EL (cell line): ENCODE measurements around the gene DPY19L1.
A peak's percentile ranks its signal among the peaks of the same experiment; 100 is the strongest.
"Not testable (repeated sequence)": the region's sequence is repeated elsewhere in the genome, so short reads cannot be mapped to it uniquely, and the experiment has no call there.

ENCODE experiments used
- DNase-seq: peaks from one replicate; pipeline ENCODE4 v3.0.0-alpha.2; 2016

The DPY19L1 gene

DNA sequence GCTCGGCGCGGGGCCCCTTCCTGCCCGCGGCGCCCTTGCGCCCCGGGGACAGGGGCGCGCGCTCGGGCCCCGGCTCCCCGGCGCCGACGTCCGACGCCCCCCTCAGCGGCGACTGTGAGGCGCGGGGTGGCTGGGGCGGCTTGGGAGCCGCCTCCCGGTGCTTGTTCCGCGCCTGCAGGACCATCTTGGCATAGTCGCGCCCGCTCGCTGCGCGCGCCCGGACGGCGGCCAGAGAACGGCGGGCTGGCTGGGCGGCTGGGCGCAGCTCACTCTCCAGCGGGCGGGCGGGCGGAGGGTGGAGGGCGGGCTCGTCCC is at the start of gene DPY19L1:
DPY19L1 (minus strand) TSS at position 275 of the 315 bp plus-strand sequence; CDS start at position 184, 91 bp downstream.
- no peak for DNase-seq

GRCh38 chr7:35079517-35079916 is 42.2 kb upstream of the DPY19L1 start:
- DNase-seq: not testable (repeated sequence)

DNA sequence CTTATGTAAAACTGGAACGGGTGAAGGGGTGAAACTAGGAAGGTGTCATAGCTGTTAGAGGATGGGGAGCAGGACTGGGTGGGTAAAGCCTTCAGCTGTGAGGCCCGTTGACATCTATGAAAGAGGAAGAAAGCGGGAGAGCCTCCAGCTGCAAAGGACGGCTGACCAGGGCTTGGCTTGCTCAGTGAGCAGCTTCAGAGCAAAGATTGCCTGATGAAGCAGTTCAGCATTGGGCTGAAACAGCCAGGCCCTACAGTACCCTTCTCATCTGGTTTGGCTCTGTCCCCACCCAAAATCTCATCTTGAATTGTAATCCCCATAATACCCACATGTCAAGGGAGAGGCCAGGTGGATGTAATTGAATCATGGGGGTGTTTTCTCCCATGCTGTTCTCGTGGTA is 36.7 kb upstream of the DPY19L1 start:
- DNase-seq: not testable (repeated sequence)

GRCh38 chr7:35072950-35073827 is 35.9 kb upstream of the DPY19L1 start:
- peak; percentile 64 for DNase-seq

DNA sequence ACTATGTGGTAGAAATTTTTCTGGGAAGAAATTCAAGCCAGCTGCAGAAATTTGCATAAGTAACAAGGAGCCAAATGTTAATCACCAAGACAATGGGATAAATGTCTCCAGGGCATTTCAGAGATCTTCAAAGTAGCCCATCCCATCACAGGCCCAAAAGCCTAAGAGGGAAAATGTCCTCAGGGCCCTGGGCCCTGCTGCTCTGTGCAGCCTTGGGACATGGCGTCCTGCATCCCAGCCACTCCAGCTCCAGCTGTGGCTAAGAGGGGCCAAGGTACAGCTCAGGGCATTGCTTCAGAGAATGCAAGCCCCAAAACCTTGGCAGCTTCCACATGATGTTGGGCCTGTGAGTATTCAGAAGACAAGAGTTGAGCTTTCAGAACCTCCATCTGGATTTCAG is 31.8 kb upstream of the DPY19L1 start:
- DNase-seq: not testable (repeated sequence)

DNA sequence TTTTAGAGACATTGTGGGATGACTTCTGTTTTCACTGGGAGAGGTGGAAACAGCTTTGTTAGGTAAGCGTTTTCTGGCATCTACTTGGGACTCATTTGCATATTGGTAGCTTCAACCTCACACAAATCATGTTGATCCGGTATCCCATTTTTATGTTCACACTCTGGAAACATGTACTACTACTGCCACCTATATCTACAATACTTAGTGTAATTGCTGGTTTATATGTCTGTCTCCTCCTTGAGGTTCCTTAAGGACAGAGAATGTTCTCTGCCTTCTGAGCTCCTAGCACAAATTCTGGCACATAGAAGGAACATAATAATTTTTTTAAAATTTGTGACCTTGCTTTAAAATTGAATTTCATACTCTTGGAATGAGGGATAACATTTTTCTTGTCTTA is 28.1 kb upstream of the DPY19L1 start:
- not testable (repeated sequence) for DNase-seq

DNA sequence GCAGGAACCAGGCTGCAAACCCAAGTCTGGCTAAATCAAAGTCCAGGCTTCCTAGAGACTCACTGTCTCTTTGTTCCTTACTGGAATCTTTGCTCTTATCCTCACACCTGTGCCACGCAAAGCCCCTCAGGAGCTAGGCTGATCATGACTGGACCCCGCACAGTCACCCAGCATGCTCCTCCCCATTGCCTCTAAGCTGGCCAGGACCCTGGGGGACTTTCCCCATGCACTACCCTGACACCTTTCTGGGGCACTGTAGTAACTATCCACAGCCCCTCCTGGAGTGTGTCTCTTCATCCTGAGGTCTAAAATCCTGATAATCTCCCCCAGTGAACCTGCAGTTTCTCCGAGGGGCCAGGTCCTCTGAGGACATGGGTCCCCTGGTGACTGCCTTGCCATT is 21.3 kb upstream of the DPY19L1 start:
- not testable (repeated sequence) for DNase-seq

DNA sequence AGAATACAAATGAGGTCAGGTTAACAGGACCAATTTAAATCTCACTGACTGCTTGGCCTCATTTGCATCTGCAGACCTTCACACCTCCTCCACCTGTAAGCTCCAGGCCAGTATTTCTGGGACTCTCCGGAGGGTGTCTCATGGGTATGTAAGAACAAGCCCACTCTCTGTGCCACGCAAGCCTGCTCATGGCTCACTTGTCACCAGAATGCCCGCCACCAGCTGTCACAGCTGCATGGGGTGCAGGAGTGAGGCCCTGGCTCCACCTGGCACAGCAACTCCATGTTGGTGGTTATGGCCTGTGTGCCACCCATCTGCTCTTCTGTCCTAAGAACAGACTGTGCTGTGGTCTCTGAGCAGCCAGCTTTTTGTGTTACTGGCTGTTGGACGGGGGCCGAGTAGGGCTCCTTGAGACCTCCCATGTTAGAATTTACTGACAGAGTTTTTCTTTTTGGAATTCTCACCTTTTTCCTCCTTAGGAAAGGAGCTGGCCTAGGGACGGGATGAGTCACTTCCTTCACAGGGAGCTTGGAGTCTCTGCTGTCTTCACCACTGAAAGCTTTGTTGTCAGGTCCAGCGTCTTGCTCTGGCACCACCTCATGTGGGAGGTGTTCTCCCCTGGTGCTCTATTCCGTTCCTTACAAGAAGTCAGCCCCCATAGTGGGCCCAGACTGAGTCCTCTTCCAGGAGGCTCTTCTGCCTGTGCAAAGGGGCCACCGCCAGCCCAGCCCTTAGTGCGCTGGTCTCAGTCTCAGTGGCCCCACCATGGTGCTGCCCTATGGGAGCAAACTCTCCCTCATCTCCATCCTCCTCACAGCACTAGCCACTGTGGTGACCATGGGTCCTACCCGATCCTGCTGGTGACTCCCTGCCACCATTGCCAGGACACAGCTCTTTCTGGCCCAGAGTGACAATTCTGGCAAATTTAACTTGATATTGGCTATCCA is 20.5 kb upstream of the DPY19L1 start:
- peak; percentile 13 for DNase-seq

DNA sequence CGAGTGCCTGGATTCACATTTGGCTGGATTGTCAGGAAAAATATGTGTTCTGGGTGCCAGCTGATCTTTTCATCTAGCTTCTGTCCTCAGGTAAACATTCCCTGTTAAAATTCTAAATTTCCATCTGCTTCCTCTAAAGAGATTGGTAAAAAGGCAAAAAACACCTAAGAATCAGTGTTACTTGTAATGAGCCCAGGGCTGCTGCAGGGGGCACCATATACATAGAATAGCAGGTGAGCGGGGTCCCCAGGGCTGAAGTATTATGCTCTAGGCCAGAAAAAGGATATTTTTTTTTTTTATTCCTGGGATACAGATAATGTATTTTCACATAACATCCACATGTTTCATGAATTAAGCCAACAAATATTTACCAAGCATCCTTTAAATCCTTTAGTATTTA is 18.4 kb upstream of the DPY19L1 start:
- not testable (repeated sequence) for DNase-seq

- peak; percentile 62 for DNase-seq
These were observed 16.3 kb upstream of the DPY19L1 start for GRCh38 chr7:35053488-35054175.

DNA sequence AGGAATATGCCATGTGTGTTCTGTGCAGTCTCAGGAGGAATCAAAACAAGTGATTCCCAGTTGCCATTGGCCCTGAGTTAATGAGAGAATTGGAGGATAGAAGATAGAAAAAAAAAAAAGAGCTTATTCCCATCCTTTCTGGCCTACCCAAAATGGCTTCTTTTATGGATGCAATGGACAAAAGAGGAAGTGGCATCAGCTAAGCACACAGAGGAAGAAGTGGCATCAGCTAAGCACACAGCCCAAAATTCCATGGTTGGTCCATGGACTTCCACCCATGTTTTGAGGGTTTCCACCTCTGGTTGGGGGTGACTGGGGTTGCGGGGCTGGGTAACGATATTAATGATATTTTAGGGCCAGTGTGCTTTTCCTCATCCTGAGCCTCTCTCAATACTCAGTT is 11.1 kb upstream of the DPY19L1 start:
- not testable (repeated sequence) for DNase-seq

GRCh38 chr7:35047912-35048305 is 10.6 kb upstream of the DPY19L1 start:
- not testable (repeated sequence) for DNase-seq

- DNase-seq: not testable (repeated sequence)
These were observed 10.1 kb upstream of the DPY19L1 start for GRCh38 chr7:35047263-35047911.

DNA sequence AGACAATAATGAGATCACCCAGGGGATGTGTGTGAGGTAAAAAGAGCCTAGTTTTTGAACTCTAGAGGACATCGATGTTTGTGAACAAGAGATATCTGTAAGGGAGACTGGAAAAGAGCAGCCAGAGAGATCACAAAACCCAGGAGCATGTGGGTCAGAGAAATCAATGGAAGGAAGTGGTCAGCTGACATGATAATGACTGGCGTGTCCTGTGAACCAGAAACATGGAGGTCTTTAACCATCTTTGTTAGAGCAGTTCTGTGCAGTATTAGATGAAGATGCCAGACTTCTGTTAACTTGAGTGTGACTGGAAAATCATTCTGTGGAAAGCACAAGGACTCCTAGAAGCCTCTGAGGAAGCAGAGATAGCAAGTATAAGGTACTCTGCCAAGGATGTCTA is 6.0 kb upstream of the DPY19L1 start:
- DNase-seq: not testable (repeated sequence)

DNA sequence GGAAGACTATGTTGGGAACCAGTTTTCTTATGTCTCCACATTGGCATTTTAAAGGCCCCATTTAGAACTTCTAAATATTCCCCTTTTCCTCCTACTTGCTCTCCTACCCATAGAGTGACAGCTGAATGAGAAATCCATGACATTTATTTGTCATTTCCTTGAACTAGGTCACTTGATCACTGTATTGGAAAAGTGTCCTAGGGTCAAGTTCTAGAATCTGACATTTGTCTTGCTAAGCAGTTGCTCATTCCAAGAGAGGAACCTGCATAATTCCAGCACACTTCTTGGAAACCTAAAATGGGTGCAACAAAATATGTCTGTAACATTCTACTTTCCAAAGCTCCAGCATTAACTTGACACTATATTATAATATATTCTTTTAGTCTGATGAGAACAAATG is 3.6 kb upstream of the DPY19L1 start:
- DNase-seq: no peak

DNA sequence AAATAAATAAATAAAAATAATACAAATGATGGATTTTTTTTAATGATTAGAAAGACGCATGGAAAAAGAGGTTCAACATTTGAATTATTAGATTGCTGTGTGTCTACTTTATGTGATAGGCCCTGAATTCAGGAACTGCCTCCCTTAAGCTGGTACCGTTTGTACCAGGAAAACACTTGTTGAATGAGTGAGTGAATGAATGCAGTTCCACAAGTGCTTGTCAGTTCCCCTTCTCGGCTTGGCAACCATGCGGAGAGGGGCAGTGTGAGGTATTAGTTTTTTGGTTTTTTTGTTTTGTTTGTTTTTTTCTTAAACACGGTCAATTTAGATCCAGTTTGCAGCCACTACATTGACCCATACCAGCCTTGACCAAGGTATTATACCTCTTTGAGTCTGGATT is 2.1 kb upstream of the DPY19L1 start:
- DNase-seq: no peak

- DNase-seq: no peak
These were observed 1.1 kb upstream of the DPY19L1 start for GRCh38 chr7:35038354-35038753.

GRCh38 chr7:35037526-35038341 is 449 bp upstream of the DPY19L1 start:
- peak; percentile 93 for DNase-seq

GRCh38 chr7:35036361-35037171 is 719 bp downstream of the DPY19L1 start:
- peak; percentile 68 for DNase-seq

- DNase-seq: peak; percentile 52
These were observed 1.7 kb downstream of the DPY19L1 start for GRCh38 chr7:35035511-35035961.

- no peak for DNase-seq
These were observed 5.1 kb downstream of the DPY19L1 start for GRCh38 chr7:35032166-35032565.
